Measurements from ENCODE around the gene PTPRD.

The PTPRD gene

DNA sequence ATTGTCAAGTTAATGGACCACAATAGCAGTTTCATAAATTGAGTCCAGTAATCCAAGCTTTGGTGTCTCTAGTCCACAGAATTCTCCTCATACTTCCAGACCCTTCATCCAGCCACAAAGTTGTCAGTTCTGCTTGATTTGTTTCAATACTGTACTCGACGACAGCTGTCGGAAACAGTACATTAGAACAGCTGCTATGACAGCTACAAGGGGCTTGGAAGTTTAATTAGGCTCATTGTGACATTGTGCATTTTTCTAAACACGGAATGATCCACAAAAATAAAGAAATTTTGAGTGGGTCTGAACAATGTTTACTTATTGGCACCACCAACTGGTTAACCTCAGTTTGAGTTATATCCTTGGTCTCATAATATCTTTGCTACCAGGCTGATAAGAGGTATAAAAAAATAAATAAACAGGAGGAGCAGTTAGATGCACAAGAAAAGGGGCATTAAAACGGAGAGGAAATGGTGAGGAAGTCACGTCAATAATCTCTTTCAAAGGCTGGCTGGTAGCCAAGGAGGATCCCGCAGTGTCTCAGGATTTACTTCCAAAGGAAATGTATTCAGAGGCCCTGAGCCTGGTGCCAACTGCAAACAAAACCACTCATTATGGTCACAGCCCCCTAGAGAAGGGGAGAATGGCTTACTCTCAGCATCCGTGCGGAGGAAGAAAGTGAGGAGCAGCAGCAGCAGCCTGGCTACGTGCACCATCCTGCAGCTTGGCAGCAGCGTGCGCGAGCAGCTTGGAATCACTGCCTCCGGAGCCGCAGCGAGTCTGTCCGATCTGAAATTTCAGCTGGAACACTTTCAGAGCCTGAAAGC, 1879.5 kb downstream of the PTPRD start:
- peak overlapping the region; percentile 33 for H3K4me3 ChIP-seq (ENCODE audit: low read depth, low read length)
- peak; percentile 29 for DNase-seq (ENCODE audit: low read depth)
- TF ChIP-seq CTCF (conservative IDR thresholded peaks at IDR 0.05; ENCODE audit: low read depth, low read length): no peak

DNA sequence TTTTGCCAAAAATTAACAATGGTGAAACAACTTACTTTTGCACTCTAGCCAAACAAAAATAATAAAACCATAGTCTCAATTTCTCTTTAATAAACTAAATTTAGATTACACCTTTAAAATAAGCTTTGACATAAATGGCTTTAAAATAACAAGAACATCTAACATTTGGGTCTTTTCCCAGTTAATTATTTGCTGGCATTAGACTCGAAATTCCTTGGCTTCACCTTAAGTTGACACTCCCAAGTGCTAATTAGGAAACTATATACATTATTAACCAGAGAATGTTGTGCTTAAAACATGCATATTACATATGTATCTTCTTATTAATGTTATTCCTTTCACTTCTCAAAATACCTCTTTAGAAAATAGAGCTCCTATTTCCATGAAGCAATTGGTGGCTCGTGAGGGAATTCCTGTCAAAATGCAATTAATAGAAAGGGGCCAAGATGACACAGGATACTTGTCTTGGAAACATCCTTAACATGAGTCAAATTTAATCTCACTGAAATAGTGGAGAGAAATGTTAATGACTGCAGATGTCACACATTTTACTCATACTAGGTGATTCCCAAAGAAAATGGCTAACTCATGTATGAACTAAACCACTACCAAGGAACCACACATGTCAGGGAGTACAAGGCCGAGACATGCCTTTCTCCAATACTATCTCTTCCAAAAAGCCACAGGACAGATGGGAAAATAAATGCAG, 1880.3 kb downstream of the PTPRD start:
- no peak for DNase-seq (ENCODE audit: low read depth)
- H3K4me3 ChIP-seq (ENCODE audit: low read depth, low read length): no peak overlapping the region
- no peak for TF ChIP-seq CTCF (conservative IDR thresholded peaks at IDR 0.05; ENCODE audit: low read depth, low read length)

DNA sequence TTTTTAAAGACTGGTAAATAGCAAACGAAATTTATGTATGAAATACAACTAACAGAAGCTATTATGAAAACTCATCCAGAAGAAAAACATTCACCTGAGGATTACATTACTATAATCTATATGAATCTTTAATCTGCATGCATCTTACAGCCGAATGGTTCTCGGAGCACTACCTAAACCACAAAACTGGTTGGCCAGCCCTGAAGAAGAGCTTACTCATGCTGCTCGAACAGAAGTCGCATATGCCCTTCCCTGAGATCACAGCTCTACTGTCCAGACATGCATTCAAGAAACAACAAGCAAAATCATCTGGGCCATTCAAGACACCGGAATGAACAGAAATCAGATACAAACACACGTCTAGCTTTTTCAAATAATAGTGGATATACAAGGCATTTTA, 1882.2 kb downstream of the PTPRD start:
- no peak for DNase-seq (ENCODE audit: low read depth)
- TF ChIP-seq CTCF (conservative IDR thresholded peaks at IDR 0.05; ENCODE audit: low read depth, low read length): no peak

DNA sequence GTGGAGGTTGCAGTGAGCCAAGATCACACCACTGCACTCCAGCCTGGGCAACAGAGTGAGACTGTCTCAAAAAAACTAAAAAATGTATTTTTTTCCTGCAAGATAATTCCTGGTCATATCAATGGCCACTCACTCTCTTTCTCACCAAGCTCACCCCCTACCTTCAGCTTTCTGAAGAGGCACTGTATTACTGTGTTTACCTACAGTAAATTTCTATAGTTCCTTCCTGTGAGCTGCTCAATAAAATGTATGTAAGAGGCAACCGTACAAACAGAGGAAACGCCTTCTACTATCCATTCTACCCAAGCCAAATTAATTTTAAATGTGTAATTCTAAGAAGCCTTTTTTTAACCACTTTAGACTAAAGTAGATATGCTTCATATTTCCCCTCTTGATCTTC, 1883.9 kb downstream of the PTPRD start:
- no peak for TF ChIP-seq CTCF (conservative IDR thresholded peaks at IDR 0.05; ENCODE audit: low read depth, low read length)
- no peak overlapping the region for H3K4me3 ChIP-seq (ENCODE audit: low read depth, low read length)
- DNase-seq (ENCODE audit: low read depth): no peak

More for the DNA sequence above, 1882.2 kb downstream of the PTPRD start:
- no peak overlapping the region for H3K4me3 ChIP-seq (ENCODE audit: low read depth, low read length)

DNA sequence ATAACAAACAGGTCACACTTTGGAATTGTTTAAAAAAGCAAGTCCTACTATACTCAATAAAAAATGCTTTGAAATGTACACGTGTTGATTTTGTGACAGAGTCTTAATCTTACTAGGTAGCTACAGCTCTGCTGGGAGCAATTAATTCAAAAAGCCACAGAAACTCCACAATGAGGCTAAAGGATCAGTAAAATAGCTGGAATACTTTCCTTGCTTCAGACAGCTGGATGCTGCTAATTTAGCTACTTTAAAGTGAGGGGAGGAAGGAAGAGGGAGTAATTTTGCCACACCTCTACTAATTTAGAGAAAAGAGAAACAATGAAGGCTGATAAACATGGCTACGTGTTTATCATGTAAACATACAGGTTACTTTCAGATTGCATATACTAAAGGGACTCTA, 1885.6 kb downstream of the PTPRD start:
- no peak for TF ChIP-seq CTCF (conservative IDR thresholded peaks at IDR 0.05; ENCODE audit: low read depth, low read length)
- no peak for DNase-seq (ENCODE audit: low read depth)

DNA sequence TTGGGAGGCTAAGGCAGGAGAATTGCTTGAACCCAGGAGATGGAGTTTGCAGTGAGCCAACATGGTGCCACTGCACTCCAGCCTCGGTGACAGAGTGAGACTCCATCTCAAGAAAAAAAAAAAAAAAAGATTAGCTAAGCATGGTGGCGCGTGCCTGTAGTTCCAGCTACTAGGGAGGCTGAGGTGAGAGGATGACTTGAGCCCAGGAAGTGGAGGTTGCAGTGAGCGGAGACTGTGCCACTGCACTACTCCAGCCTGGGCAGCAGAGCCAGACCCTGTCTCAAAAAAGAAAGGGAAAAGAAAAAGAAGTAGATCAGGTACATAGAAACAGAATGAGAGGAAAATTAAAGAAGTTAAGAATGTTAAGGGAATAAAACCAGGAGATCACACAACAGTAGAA, 1886.1 kb downstream of the PTPRD start:
- DNase-seq (ENCODE audit: low read depth): no peak
- H3K4me3 ChIP-seq (ENCODE audit: low read depth, low read length): no peak overlapping the region
- no peak for TF ChIP-seq CTCF (conservative IDR thresholded peaks at IDR 0.05; ENCODE audit: low read depth, low read length)

More for the DNA sequence above, 1885.6 kb downstream of the PTPRD start:
- no peak overlapping the region for H3K4me3 ChIP-seq (ENCODE audit: low read depth, low read length)

Measured in choroid plexus epithelial cell (primary cell).